ENCODE data around the gene CLEC2L. TPM values are rescaled to one million over a fixed set of nuclear protein-coding genes. Genes with fewer than 3 reads are reported as not detected.
A peak's percentile ranks its signal among the peaks of the same experiment; 100 is the strongest.

The CLEC2L gene
- total and polyA plus RNA-seq, 4 donors = 5.7 to 67.7 (median 31.5) TPM

- H3K4me1 ChIP-seq (ENCODE audit: control insufficient read depth, insufficient read depth, low read length) = no peaks in the 10 kb centered on the region
- H3K27me3 ChIP-seq (ENCODE audit: control insufficient read depth, insufficient read depth, low read length) = no peaks in the 10 kb centered on the region
- peak in 1 of 6 donors; percentile 51 for DNase-seq (ENCODE audit: low read depth in 4 of 6, low spot score in 6 of 6)
- no peak overlapping the region for H3K27ac ChIP-seq (ENCODE audit: low read depth, low read length)
- no peaks in the 10 kb centered on the region for H3K9me3 ChIP-seq (ENCODE audit: control insufficient read depth, insufficient read depth, low read length)
- no peaks in the 10 kb centered on the region for H3K36me3 ChIP-seq (ENCODE audit: control insufficient read depth, insufficient read depth, low read length)
- 98% methylated on average over 6 of the region's 9 CpGs for whole genome bisulfite sequencing (ENCODE audit: insufficient coverage)
- no peak overlapping the region for H3K4me3 ChIP-seq (ENCODE audit: low read depth, low read length)
Observed at GRCh38 chr7:139534096-139534495, 10.6 kb downstream of the CLEC2L start.

DNA sequence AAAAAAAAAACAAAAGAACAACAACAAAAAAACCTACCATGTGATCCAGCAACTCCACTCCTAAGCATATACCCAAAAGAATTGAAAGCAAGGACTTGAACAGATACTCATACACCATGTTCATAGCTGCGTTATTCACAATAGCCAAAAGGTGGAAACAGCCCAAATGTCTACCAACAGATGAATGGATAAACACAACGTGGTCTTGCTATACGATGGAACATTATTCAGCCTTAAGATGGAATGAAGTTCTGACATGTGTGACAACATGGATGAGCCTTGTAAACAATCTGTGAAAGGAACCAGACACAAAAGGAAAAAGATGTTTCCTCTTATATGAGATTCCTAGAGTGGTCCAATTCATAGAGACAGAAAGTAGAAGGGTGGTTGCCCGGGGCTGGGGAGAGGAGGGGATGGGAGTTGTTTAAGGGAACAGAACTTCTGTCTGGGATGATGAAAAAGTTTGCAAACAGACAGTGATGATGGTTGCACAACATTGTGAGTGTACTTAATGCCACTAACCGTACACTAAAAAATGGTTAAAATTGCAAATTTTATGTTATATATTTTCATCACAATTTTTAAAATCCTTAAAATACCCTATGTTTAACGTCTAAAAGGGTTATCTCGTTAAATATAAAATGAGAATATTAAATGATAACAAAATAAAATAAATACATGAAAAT is 11.6 kb downstream of the CLEC2L start:
- Histone ChIP-seq H3K36me3 (ENCODE audit: control insufficient read depth, insufficient read depth, low read length) (no peaks in the 10 kb centered on the region), H3K9me3 (ENCODE audit: control insufficient read depth, insufficient read depth, low read length) (no peaks in the 10 kb centered on the region), H3K27ac (ENCODE audit: low read depth, low read length) (no peak overlapping the region), H3K4me3 (ENCODE audit: low read depth, low read length) (no peak overlapping the region), H3K27me3 (ENCODE audit: control insufficient read depth, insufficient read depth, low read length) (no peaks in the 10 kb centered on the region), H3K4me1 (ENCODE audit: control insufficient read depth, insufficient read depth, low read length) (no peaks in the 10 kb centered on the region)
- 87% methylated on average over 3 of the region's 7 CpGs for WGBS (ENCODE audit: insufficient coverage)
- DNase-seq (ENCODE audit: low read depth in 4 of 6, low spot score in 6 of 6) = peak in 1 of 6 donors; percentile 84

DNA sequence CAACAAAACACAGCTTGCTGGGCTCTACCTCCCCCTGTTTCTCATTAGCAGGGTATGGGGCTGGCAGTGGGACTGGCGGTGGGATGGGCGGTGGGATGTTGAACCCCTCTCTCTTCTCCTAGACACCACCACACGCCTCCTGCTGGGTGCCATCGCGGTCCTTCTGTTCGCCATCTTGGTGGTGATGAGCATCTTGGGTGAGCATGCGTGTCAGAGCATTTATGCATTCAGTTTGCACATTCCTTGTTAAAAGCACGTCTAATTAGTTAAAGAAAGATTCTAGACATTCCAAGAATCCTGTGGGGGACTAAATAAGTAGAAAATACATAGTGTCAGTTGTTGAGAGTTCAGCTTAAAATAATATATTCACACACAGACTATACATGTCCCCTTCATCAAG is 12.7 kb downstream of the CLEC2L start:
- H3K36me3 ChIP-seq (ENCODE audit: control insufficient read depth, insufficient read depth, low read length) = no peaks in the 10 kb centered on the region
- H3K4me3 ChIP-seq (ENCODE audit: low read depth, low read length) = no peak overlapping the region
- no peak overlapping the region for H3K27ac ChIP-seq (ENCODE audit: low read depth, low read length)
- H3K4me1 ChIP-seq (ENCODE audit: control insufficient read depth, insufficient read depth, low read length) = no peaks in the 10 kb centered on the region
- DNase-seq (ENCODE audit: low read depth in 4 of 6, low spot score in 6 of 6) = peak in 1 of 6 donors; percentile 24
- WGBS (ENCODE audit: insufficient coverage) = no CpG with 5 or more reads among the region's 8 CpGs
- H3K9me3 ChIP-seq (ENCODE audit: control insufficient read depth, insufficient read depth, low read length) = no peaks in the 10 kb centered on the region
- no peaks in the 10 kb centered on the region for H3K27me3 ChIP-seq (ENCODE audit: control insufficient read depth, insufficient read depth, low read length)

DNA sequence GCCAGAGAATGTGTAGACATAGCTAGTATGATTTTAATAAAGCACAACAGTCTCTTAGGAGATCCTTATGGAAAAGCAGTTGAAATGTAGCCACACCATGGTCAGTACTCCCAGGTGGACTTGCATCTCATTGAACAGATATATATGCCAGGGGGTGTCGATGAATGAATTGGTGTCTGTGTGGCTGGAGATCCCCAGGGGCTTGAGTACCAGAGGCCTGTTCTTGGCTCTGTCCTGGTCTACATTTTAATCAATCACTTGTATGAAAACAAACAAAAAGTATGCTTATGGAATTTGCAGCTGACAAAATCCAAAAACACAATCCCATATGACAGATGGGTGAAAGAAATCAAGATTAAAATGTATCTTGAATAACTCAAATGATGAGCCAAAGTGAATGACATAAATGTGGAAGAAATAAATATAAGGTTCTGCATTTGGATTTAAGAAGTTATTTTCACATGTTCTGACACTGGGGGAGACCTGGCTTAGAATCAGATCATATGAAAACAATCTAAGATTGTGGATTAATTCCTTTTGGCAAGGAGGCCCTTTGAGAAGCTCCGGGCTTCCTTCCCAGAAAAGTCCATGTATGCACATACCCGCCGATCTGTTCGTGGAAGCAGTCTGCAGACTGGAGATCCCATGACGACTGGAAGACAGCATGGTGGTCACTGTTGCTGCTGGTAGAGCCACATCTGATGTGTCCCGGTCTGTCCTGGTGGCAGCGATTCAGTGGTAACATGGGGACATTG is 15.6 kb downstream of the CLEC2L start:
- H3K27me3 ChIP-seq (ENCODE audit: control insufficient read depth, insufficient read depth, low read length) = no peaks in the 10 kb centered on the region
- no peaks in the 10 kb centered on the region for H3K9me3 ChIP-seq (ENCODE audit: control insufficient read depth, insufficient read depth, low read length)
- peaks cover under 1% of the 10 kb centered on the region for H3K36me3 ChIP-seq (ENCODE audit: control insufficient read depth, insufficient read depth, low read length)
- no peak overlapping the region for H3K4me3 ChIP-seq (ENCODE audit: low read depth, low read length)
- 89% methylated on average over 6 of the region's 8 CpGs for WGBS (ENCODE audit: insufficient coverage)
- peak in 1 of 6 donors; percentile 93 for DNase-seq (ENCODE audit: low read depth in 4 of 6, low spot score in 6 of 6)
- H3K4me1 ChIP-seq (ENCODE audit: control insufficient read depth, insufficient read depth, low read length) = no peaks in the 10 kb centered on the region
- H3K27ac ChIP-seq (ENCODE audit: low read depth, low read length) = no peak overlapping the region

DNA sequence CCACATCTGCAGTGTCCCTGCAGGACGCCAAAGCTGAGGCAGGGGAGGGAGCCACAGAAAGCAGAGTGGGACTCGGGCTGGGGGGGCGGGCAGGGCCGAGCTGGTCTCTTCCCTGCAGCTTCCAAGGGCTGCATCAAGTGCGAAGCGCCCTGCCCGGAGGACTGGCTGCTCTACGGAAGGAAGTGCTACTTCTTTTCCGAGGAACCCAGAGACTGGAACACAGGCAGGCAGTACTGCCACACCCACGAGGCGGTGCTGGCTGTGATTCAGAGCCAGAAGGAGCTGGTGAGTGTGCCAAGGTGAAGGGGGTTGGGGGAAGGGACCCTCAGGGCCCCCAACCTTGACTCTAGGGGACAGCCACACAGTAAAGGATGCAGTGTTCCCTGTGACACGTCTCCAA is 16.7 kb downstream of the CLEC2L start:
- Histone ChIP-seq H3K9me3 (ENCODE audit: control insufficient read depth, insufficient read depth, low read length) (no peaks in the 10 kb centered on the region), H3K27me3 (ENCODE audit: control insufficient read depth, insufficient read depth, low read length) (no peaks in the 10 kb centered on the region), H3K4me1 (ENCODE audit: control insufficient read depth, insufficient read depth, low read length) (no peaks in the 10 kb centered on the region), H3K4me3 (ENCODE audit: low read depth, low read length) (no peak overlapping the region), H3K36me3 (ENCODE audit: control insufficient read depth, insufficient read depth, low read length) (peaks cover 3% of the 10 kb centered on the region), H3K27ac (ENCODE audit: low read depth, low read length) (no peak overlapping the region)
- no peak for DNase-seq (ENCODE audit: low read depth in 4 of 6, low spot score in 6 of 6)
- 45% methylated on average over 12 of the region's 12 CpGs for WGBS (ENCODE audit: insufficient coverage)

DNA sequence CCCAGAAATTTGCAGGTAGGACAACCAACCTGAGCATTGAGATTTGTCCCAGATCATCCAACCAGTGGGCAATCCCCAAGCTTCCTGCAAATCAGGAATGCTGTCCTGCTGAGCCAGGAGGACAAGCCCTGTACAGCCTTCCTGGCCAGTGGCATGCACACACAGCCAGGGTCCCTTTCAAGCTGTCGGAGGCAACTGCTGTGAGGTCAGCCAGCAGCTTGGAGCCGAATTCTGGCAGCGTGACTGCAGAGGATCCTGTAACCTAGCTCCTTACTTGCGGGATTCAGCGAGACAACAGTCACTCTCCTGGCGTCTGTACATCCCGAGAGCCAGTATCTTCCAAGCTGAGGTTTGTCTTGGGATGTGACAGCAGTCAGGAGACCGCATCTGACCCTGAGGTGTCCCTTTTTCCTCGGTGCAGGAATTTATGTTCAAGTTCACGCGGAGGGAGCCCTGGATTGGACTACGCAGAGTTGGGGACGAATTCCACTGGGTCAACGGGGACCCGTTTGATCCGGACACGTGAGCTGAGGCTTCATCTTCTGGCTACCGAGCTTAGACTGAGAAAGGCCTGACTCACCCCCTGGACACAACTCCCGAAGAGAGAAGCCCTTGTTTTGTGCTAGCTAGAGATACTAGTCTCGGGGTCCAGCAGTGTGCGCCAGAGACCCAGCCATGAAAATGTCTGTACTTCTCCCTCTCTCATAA is 18.3 kb downstream of the CLEC2L start:
- no peaks in the 10 kb centered on the region for H3K27me3 ChIP-seq (ENCODE audit: control insufficient read depth, insufficient read depth, low read length)
- DNase-seq (ENCODE audit: low read depth in 4 of 6, low spot score in 6 of 6) = peak in 1 of 6 donors; percentile 21
- H3K27ac ChIP-seq (ENCODE audit: low read depth, low read length) = no peak overlapping the region
- no peaks in the 10 kb centered on the region for H3K9me3 ChIP-seq (ENCODE audit: control insufficient read depth, insufficient read depth, low read length)
- H3K4me1 ChIP-seq (ENCODE audit: control insufficient read depth, insufficient read depth, low read length) = no peaks in the 10 kb centered on the region
- peaks cover 3% of the 10 kb centered on the region for H3K36me3 ChIP-seq (ENCODE audit: control insufficient read depth, insufficient read depth, low read length)
- 65% methylated on average over 21 of the region's 21 CpGs for WGBS (ENCODE audit: insufficient coverage)
- no peak overlapping the region for H3K4me3 ChIP-seq (ENCODE audit: low read depth, low read length)

GRCh38 chr7:139542308-139543151 is 19.0 kb downstream of the CLEC2L start:
- DNase-seq (ENCODE audit: low read depth in 4 of 6, low spot score in 6 of 6) = no peak
- Histone ChIP-seq H3K27ac (ENCODE audit: low read depth, low read length) (no peak overlapping the region), H3K4me3 (ENCODE audit: low read depth, low read length) (no peak overlapping the region), H3K9me3 (ENCODE audit: control insufficient read depth, insufficient read depth, low read length) (no peaks in the 10 kb centered on the region), H3K36me3 (ENCODE audit: control insufficient read depth, insufficient read depth, low read length) (peaks cover 3% of the 10 kb centered on the region), H3K4me1 (ENCODE audit: control insufficient read depth, insufficient read depth, low read length) (no peaks in the 10 kb centered on the region), H3K27me3 (ENCODE audit: control insufficient read depth, insufficient read depth, low read length) (no peaks in the 10 kb centered on the region)
- WGBS (ENCODE audit: insufficient coverage) = 92% methylated on average over 28 of the region's 28 CpGs

GRCh38 chr7:139543801-139544603 is 20.5 kb downstream of the CLEC2L start:
- no peak overlapping the region for H3K4me3 ChIP-seq (ENCODE audit: low read depth, low read length)
- H3K27me3 ChIP-seq (ENCODE audit: control insufficient read depth, insufficient read depth, low read length) = no peaks in the 10 kb centered on the region
- no peaks in the 10 kb centered on the region for H3K9me3 ChIP-seq (ENCODE audit: control insufficient read depth, insufficient read depth, low read length)
- no peaks in the 10 kb centered on the region for H3K4me1 ChIP-seq (ENCODE audit: control insufficient read depth, insufficient read depth, low read length)
- no peak overlapping the region for H3K27ac ChIP-seq (ENCODE audit: low read depth, low read length)
- no peak for DNase-seq (ENCODE audit: low read depth in 4 of 6, low spot score in 6 of 6)
- WGBS (ENCODE audit: insufficient coverage) = 92% methylated on average over 18 of the region's 18 CpGs
- H3K36me3 ChIP-seq (ENCODE audit: control insufficient read depth, insufficient read depth, low read length) = peaks cover 3% of the 10 kb centered on the region
